Suprapubic skin (tissue), 4 donors: ENCODE measurements around the gene ACOX1.

ENCODE experiments used
- EP300 ChIP-seq: sonication (generic); formaldehyde crosslinking; IDR thresholded peaks from one replicate; pipeline ENCODE4 v1.6.1; 2017; ENCODE audit warnings: antibody characterized with exemption
- POLR2A ChIP-seq, 2 donors: fragments of 450-650 bp; IDR thresholded peaks; one replicate each; pipeline ENCODE4 v1.6.1; 2017; ENCODE audit warnings: antibody characterized with exemption in 2 of 2, mild to moderate bottlenecking in 2 of 2, moderate library complexity in 2 of 2
- POLR2AphosphoS5 ChIP-seq, 3 donors: sonication (generic); formaldehyde crosslinking; IDR thresholded peaks; one replicate each; pipeline ENCODE4 v1.6.1; 2017; ENCODE audit warnings: antibody characterized with exemption in 3 of 3
- TF ChIP-seq, protein P1 (sequence below), 2 donors: fragments of 200-600 bp in 1 of 2; fragments of 450-650 bp in 1 of 2; sonication (generic) in 1 of 2; IDR thresholded peaks; one replicate each; pipeline ENCODE4 v1.5.1; 2016 to 2019; ENCODE audit warnings: antibody characterized with exemption in 2 of 2, mild to moderate bottlenecking in 1 of 2, moderate library complexity in 1 of 2

DNA sequence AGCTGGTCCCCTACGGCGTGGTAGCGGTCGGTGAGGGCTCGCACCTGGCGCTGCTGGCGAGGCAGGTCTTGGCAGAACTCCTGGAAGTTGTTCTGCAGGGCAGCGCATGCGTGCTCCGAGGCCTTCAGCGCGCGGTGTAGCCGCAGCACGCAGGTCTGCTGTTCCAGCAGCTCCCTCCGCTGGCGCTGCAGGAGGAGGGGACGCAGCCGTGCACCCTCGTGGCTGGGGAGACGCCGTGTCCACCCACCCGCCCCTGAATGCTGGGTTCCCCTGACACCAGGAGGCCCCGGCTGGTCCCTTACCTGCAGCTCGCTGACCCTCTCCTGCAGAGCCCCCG lies 35.9 kb upstream of the ACOX1 start:
- TF ChIP-seq POLR2A (IDR thresholded peaks at IDR 0.05): no peak
- TF ChIP-seq, protein P1, sequence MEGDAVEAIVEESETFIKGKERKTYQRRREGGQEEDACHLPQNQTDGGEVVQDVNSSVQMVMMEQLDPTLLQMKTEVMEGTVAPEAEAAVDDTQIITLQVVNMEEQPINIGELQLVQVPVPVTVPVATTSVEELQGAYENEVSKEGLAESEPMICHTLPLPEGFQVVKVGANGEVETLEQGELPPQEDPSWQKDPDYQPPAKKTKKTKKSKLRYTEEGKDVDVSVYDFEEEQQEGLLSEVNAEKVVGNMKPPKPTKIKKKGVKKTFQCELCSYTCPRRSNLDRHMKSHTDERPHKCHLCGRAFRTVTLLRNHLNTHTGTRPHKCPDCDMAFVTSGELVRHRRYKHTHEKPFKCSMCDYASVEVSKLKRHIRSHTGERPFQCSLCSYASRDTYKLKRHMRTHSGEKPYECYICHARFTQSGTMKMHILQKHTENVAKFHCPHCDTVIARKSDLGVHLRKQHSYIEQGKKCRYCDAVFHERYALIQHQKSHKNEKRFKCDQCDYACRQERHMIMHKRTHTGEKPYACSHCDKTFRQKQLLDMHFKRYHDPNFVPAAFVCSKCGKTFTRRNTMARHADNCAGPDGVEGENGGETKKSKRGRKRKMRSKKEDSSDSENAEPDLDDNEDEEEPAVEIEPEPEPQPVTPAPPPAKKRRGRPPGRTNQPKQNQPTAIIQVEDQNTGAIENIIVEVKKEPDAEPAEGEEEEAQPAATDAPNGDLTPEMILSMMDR (IDR thresholded peaks at IDR 0.05): no peak
- TF ChIP-seq EP300: no peak
- TF ChIP-seq POLR2AphosphoS5 (IDR thresholded peaks at IDR 0.05): no peak
